Measurements from ENCODE around the gene RPGR.

- TF ChIP-seq EZH2 (IDR thresholded peaks at IDR 0.05; ENCODE audit: low read length): no peak
- TF ChIP-seq, protein P1, sequence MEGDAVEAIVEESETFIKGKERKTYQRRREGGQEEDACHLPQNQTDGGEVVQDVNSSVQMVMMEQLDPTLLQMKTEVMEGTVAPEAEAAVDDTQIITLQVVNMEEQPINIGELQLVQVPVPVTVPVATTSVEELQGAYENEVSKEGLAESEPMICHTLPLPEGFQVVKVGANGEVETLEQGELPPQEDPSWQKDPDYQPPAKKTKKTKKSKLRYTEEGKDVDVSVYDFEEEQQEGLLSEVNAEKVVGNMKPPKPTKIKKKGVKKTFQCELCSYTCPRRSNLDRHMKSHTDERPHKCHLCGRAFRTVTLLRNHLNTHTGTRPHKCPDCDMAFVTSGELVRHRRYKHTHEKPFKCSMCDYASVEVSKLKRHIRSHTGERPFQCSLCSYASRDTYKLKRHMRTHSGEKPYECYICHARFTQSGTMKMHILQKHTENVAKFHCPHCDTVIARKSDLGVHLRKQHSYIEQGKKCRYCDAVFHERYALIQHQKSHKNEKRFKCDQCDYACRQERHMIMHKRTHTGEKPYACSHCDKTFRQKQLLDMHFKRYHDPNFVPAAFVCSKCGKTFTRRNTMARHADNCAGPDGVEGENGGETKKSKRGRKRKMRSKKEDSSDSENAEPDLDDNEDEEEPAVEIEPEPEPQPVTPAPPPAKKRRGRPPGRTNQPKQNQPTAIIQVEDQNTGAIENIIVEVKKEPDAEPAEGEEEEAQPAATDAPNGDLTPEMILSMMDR (optimal IDR thresholded peaks at IDR 0.05 in 1 of 3, IDR thresholded peaks at IDR 0.05 in 1 of 3, conservative IDR thresholded peaks at IDR 0.05 in 1 of 3; ENCODE audit: extremely low read depth in 1 of 3, insufficient read depth in 2 of 3, low read length in 3 of 3): no peak
Measured at GRCh38 chrX:38312436-38312835, 14.9 kb downstream of the RPGR start.

All from keratinocyte (primary cell).